ENCODE results near the gene SLC2A6. TPM values are rescaled to one million over a fixed set of nuclear protein-coding genes. Genes with fewer than 3 reads are reported as not detected.
A peak's percentile ranks its signal among the peaks of the same experiment; 100 is the strongest.

SLC2A6 gene
- total RNA-seq, 1 donor from 2014 or later, result 0.92 TPM

GRCh38 chr9:133437753-133438531 is 41.0 kb downstream of the SLC2A6 start:
- no peak for DNase-seq

GRCh38 chr9:133436681-133437080 is 42.2 kb downstream of the SLC2A6 start:
- no peak for DNase-seq

GRCh38 chr9:133433351-133433843 is 45.5 kb downstream of the SLC2A6 start:
- DNase-seq, result no peak

GRCh38 chr9:133430244-133430643 is 48.7 kb downstream of the SLC2A6 start:
- DNase-seq, result no peak

GRCh38 chr9:133429641-133430161 is 49.2 kb downstream of the SLC2A6 start:
- DNase-seq, result peak; percentile 52

- DNase-seq, result no peak
Observed at GRCh38 chr9:133429214-133429613, 49.7 kb downstream of the SLC2A6 start.

GRCh38 chr9:133428617-133429101 is 50.2 kb downstream of the SLC2A6 start:
- DNase-seq, result peak; percentile 62

GRCh38 chr9:133427658-133428348 is 51.1 kb downstream of the SLC2A6 start:
- no peak for DNase-seq

GRCh38 chr9:133426011-133426410 is 52.9 kb downstream of the SLC2A6 start:
- no peak for DNase-seq

- peak; percentile 16 for DNase-seq
Observed at GRCh38 chr9:133425049-133425632, 53.8 kb downstream of the SLC2A6 start.

GRCh38 chr9:133424187-133424586 is 54.7 kb downstream of the SLC2A6 start:
- no peak for DNase-seq

GRCh38 chr9:133423216-133423615 is 55.7 kb downstream of the SLC2A6 start:
- no peak for DNase-seq

- no peak for DNase-seq
Observed at GRCh38 chr9:133421615-133422542, 57.0 kb downstream of the SLC2A6 start, which contains the start of gene ADAMTS13. Gene ADAMTS13, plus strand, starts transcription at chr9:133422367. Its CDS starts 77 bp downstream, at chr9:133422444.

Other genes starting within 250 kb of the SLC2A6 start
- gene ABO, start 203.9 kb downstream of the SLC2A6 start, total RNA-seq, result 1.4 TPM
- gene SURF6, start 142.9 kb downstream of the SLC2A6 start, total RNA-seq, result 18.9 TPM
- gene MED22, start 131.0 kb downstream of the SLC2A6 start, total RNA-seq, result 29.4 TPM
- 1,430 TPM for gene RPL7A, start 130.9 kb downstream of the SLC2A6 start, total RNA-seq
- 23.6 TPM for gene SURF1, start 122.6 kb downstream of the SLC2A6 start, total RNA-seq
- 4.1 TPM for gene SURF2, start 122.5 kb downstream of the SLC2A6 start, total RNA-seq
- gene SURF4, start 103.0 kb downstream of the SLC2A6 start, total RNA-seq, result 160 TPM
- gene STKLD1, start 102.7 kb downstream of the SLC2A6 start, total RNA-seq, result 0.41 TPM
- gene REXO4, start 61.1 kb downstream of the SLC2A6 start, total RNA-seq, result 19.0 TPM
- gene ADAMTS13, start 56.7 kb downstream of the SLC2A6 start, total RNA-seq, result 4.2 TPM
- 6.8 TPM for gene CACFD1, start 19.1 kb downstream of the SLC2A6 start, total RNA-seq
- 18.3 TPM for gene MYMK, start 45.9 kb upstream of the SLC2A6 start, total RNA-seq
- 4.3 TPM for gene ADAMTSL2, start 55.6 kb upstream of the SLC2A6 start, total RNA-seq
- not detected for gene FAM163B, start 130.3 kb upstream of the SLC2A6 start, total RNA-seq
- 0.10 TPM for gene DBH, start 157.3 kb upstream of the SLC2A6 start, total RNA-seq